GM21619 (cell line): ENCODE results near the gene MARCO.

ENCODE experiments used
- ATAC-seq: cut with Tn5 transposase; IDR thresholded peaks from one replicate; pipeline ENCODE4 v1.9.1; 2021; ENCODE audit not compliant: unreplicated experiment

MARCO gene

GRCh38 chr2:118973542-118973951, 31.6 kb downstream of the MARCO start:
- no peak for ATAC-seq

- no peak for ATAC-seq
These were observed 32.4 kb downstream of the MARCO start for GRCh38 chr2:118974103-118974993.

- ATAC-seq = no peak
These were observed 33.1 kb downstream of the MARCO start for GRCh38 chr2:118975133-118975532.

GRCh38 chr2:118978064-118978463, 36.1 kb downstream of the MARCO start:
- ATAC-seq = no peak

- no peak for ATAC-seq
These were observed 37.3 kb downstream of the MARCO start for GRCh38 chr2:118979152-118979861.

- ATAC-seq = no peak
These were observed 38.0 kb downstream of the MARCO start for GRCh38 chr2:118980022-118980421.

GRCh38 chr2:118980573-118980972, 38.6 kb downstream of the MARCO start:
- ATAC-seq = no peak

GRCh38 chr2:118981632-118982031, 39.6 kb downstream of the MARCO start:
- no peak for ATAC-seq

- ATAC-seq = no peak
These were observed 40.0 kb downstream of the MARCO start for GRCh38 chr2:118982039-118982438.

- ATAC-seq = no peak
These were observed 41.1 kb downstream of the MARCO start for GRCh38 chr2:118983133-118983532.

- no peak for ATAC-seq
These were observed 41.9 kb downstream of the MARCO start for GRCh38 chr2:118983915-118984314.

GRCh38 chr2:118986738-118987137, 44.7 kb downstream of the MARCO start:
- peak; percentile 56 for ATAC-seq

- no peak for ATAC-seq
These were observed 45.9 kb downstream of the MARCO start for GRCh38 chr2:118987886-118988285.

- no peak for ATAC-seq
These were observed 46.7 kb downstream of the MARCO start for GRCh38 chr2:118988706-118989105.

GRCh38 chr2:118989481-118989880, 47.5 kb downstream of the MARCO start:
- ATAC-seq = peak; percentile 70

GRCh38 chr2:118990757-118991545, 49.0 kb downstream of the MARCO start:
- no peak for ATAC-seq

- no peak for ATAC-seq
These were observed 49.6 kb downstream of the MARCO start for GRCh38 chr2:118991554-118991953.

GRCh38 chr2:118992740-118993391, 50.9 kb downstream of the MARCO start:
- no peak for ATAC-seq

GRCh38 chr2:118993392-118993752, 51.4 kb downstream of the MARCO start:
- no peak for ATAC-seq

GRCh38 chr2:118994172-118994700, 52.2 kb downstream of the MARCO start:
- ATAC-seq = no peak

- no peak for ATAC-seq
These were observed 52.8 kb downstream of the MARCO start for GRCh38 chr2:118994778-118995177.
